Fibroblast of skin of scalp (primary cell): ENCODE data around the gene CPSF3.
"Not testable (repeated sequence)": the region's sequence is repeated elsewhere in the genome, so short reads cannot be mapped to it uniquely, and the experiment has no call there.

ENCODE experiments used
- DNase-seq: peaks from one replicate; pipeline ENCODE4 v3.0.0-alpha.2; 2013

CPSF3 gene

DNA sequence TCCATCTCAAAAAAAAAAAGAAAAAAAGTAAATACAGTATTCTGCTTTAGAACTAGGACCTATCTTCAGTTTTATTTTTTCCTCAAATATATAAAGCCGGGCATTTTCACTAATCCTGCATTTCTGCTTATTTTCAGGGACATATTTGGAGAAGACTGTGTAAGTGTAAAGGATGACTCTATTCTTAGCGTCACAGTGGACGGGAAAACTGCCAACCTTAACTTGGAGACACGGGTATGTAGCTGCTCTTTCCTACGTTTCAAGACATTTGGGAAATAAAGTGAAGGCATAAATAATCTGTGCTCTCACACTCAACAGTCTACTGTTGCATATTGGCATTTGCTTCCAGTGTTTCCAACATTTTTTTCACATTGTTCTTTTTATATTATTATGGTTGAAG lies 47.8 kb downstream of the CPSF3 start:
- no peak for DNase-seq

DNA sequence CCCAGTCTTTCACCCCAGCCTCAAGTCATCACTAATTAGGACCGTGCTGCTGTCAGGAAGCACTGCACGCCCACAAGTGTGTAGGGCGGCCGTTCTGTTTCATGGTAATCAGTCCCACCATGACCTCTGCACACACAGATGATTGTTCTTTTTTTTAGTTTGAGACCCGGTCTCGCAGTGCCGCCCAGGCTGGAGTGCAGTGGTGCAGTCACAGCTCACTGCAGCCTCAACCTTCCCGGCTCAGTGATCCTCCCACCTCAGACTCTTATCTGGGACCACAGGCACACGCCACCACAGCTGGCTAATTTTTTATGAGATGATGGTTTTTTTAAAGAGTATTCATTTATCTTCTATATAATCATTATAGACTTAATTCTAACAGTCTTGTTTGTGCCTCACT lies 49.1 kb downstream of the CPSF3 start:
- no peak for DNase-seq

DNA sequence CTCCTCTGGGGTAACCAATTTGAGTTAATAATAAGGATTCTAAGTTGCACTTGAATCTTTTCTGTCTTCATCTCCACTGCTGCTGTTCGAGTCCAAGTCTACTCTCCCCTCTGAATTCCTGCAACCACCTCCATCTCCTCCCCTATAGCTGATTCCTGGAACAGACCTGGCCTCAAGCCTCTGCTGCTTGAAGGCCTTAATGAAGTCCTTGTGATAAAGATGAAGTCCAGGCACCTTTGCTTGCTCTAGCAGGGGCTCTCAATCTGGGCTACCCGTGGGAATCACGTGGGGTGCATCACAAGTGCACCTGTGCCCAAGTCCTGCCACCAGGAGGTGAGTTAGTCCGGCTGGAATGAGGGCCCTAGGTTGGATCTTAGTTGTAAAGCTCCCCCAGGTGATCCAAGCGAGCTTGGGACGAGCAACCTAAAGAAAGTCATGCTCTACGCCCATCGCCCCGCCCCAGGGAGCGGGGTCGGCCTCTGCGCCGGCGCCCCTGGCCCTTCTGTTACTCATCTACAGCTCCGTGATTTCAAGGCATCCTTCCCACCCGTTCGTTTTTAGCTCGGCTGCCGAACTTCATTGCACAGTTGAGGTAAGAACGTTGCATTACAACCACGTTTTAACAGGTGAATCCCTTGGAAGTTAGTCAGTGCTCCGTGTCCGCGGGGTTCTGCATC lies 50.0 kb downstream of the CPSF3 start:
- no peak for DNase-seq

DNA sequence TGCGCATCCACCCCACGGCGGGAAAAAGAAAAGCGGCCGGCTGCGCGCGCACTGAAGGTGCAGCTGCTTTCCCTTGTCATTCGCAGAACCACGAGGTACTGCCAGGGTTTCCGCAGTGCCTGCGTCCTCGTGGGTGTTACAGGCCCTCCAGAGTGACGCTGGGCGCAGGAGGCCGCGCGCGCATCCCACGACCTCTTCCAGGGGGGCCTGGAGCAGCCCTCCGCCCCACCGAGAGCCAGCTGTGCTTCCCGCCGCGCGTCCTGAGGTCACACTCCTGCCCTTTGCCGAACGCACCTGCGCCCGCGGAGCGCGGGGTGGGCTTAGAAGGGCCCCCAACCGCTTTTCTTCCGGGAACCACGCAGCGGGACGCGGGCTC lies 50.5 kb downstream of the CPSF3 start:
- peak; percentile 21 for DNase-seq

DNA sequence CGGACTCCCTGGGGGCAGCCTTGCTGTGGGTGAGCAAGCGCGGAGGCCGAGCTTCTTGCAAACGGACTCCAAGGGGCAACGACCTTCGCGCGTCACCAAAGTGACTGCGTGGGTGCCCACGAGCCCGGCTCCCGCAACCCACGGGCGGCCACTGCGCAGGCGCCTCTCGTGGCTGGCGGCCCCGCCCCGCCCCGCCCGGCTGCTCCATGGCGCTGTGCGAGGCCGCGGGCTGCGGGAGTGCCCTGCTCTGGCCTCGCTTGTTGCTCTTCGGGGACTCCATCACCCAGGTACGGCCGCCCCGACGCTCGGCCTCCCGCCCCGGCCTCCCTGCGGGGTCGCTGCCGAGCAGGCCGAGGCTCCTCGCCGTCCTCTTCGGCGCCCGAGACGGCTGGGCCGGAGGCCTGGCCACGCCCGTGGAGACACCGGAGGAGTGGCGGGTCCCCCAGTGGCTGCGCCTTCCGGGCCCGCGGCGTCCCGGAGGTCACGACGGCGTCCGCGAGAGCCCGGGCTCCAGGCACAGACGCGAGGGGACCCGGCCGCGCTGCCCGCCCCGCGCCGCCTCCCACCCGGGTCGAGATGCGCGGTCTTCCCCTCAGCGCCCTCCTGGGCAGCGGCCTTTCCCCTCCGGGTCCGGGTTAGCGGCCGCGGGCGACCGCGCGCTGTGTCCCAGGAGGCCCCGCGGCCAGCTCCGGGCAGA lies 51.1 kb downstream of the CPSF3 start, which contains the start of gene IAH1:
Gene IAH1 (plus strand): TSS at position 191 of the 697 bp plus-strand sequence. CDS start 16 bp downstream, at position 207.
- DNase-seq, result peak; percentile 50

DNA sequence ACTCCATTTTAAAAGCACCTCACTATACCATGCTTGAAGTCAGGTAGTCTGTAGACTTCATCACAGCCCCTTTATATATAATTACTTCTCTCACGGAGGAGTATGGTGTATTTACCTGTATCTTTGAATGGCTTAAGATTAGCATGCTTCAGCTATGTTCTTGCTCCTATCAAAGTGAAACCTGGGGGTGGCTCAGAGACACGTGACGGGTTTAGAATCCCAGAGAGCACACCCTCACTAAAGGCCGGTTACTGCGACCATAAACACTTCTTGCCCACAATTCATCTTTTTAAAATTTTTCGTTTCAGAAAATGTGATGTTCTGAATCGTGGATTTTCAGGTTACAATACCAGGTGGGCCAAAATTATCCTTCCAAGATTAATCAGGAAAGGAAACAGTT lies 54.5 kb downstream of the CPSF3 start:
- no peak for DNase-seq

DNA sequence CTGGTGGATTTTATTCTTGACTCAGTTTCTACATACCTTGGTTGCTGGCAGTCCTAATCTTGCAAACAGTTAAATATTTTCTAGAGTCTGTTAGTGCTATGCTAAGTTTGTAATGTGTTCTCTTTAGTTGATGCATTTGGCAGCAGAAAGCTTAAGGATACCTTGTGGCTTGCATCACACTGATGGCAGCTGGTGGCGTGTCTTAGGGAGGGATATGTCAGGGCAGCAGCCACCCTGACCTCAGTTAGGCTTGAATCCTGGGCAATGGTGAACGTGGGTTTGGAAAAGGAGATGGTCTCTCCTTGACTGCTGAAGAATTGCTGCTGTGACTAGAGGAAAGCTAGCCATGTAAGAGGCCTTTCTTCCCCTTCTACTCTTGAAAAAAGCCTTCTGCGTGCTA lies 55.1 kb downstream of the CPSF3 start:
- DNase-seq, result no peak

DNA sequence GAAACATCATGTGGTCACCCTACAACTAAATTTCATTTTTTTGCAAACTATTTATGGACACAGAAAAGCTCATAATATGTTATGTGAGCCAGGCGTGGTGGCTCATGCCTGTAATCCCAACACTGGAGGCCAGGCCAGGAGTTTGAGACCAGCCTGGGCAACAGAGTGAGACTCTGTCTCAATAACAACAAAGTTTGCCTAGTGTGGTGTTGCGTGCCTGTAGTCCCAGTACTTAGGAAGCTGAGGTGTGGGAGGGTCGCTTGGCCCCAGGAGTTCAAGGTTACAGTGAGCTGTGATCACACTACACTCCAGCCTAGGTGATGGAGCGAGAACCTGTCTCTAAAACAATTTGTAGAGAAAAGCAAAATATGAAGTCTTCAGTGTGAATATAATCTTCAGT lies 56.7 kb downstream of the CPSF3 start:
- DNase-seq, result no peak

DNA sequence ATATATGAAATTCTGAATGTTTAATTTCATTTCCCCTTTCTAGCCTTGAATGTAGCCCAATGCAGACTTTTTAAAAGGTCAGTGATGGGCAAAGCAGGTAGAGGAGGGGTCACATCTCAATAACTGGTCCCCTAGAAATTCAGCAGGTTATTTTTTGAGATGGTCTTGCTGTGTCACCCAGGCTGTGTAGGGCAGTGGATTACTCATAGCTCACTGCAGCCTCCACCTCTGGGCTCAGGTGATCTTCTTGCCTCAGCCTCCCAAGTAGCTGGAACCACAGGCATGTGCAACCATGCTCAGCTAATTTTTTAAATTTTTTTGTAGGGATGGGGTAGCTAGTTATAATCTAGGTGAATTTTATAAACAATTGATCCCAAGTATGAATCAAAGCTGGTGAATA lies 59.7 kb downstream of the CPSF3 start:
- DNase-seq, result no peak

DNA sequence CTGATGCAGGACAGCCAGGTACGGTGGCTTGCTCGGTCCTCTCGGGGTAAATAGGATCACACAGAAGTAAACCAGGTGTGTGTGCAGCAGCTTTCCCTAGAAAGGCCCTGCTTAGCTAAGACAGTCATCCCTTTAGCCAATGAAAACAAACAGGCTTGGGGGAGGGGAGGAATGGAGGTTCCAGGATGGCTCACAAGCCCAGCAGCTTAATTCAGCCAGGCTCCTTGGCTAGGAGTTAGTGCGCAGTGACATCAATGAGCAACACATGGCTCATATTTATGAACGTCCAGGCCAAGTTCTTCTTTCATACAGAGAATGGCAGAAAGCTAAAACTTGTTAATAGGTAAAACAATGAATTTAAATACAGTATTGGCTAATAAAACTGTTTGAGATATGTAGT lies 61.1 kb downstream of the CPSF3 start:
- DNase-seq, result no peak

DNA sequence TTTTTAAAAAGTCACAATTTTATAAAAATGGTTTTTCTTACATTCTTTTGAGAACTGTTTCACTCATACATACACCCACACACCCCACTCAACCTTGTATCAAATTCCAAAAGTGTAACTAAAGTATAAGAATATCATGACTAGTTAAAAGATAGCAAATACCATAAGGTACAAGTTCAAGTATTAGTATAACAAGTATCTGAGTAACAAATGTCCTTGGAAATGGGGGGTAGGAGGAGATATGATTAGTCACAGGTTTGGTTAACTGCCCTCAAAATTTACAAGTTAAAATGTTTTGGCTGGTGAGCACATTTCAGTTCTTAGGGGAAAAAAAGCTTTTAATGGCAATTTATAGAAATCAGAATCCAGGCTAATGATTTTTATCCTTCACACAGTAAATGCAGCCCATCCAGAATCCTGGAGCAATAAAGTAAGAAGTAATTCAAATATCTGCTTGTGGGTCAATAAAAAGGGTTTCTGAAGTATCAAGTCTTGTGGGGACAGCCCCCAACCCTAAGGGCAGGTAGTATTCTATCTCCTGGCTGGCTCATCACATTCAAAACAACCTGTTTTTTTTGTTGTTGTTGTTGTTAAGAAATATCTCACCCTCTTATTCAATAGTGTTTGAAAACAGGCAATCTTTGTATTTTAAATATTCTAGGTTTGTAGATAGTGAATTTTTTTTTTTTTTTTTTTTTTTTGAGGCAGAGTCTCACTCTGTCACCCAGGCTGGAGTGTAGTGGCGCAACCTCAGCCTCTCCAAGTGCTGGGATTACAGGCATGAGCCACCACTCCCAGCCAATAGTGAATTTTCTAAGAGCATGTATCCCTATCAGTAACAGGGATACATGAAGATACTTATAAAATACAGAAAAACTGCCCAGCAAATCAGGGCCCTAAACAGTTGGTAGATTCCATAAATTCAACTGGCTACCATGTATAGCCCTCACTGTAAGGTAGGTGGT lies 65.4 kb downstream of the CPSF3 start:
- no peak for DNase-seq

DNA sequence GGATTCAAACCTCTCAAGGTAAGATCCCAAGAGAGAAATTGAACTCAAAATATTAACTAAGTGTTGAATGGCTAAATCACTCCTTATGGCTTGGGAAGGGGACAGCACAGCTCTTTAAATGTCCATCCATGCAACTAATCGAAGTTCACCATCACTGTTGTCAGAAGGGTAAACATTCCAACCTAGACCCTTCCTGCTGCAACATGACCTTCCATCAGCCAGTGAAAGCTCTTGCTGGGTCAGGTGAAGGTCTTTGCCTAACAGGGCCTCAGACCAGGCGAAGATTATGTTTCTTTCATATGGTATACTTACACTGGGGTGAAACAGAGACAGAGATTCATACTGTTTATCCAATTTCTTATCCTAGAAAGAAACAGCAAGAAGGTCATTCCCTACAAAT lies 67.3 kb downstream of the CPSF3 start:
- no peak for DNase-seq

DNA sequence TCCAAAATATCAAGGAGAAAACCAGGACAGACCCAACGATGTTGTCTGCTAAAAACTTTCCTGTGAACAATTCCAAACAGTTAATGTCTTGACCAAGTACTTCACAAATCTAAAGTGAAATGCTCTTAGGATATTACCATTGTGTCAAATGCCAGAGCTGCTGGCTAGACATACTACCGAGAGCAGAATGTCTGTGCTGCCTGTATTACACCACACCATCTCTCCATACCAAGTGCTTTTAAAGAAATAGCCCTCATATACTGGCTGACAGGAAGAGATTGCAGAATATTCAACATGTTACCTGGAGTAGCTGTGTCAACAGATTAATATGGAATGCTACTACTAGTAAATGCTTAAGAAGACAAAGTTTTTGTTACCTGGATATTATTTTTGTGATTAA lies 69.5 kb downstream of the CPSF3 start:
- DNase-seq, result no peak

DNA sequence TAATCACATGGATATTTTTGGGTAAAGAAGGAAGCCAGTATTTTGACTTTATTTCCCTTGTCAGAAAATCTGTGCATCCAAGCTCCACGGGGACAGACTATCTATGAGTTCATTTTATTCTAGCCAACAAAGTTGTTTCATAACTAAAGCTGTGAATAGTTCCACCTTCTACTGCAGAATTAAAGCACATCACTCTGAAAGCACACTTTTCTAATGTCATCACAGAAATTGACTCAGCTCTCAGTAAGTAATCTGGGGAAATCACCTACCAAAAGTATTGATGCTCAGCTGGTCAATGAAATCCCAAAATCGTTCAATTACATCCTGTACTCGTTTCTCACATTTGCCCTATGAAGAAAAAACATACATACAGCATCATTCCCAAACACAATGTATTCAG lies 70.0 kb downstream of the CPSF3 start:
- DNase-seq, result no peak

DNA sequence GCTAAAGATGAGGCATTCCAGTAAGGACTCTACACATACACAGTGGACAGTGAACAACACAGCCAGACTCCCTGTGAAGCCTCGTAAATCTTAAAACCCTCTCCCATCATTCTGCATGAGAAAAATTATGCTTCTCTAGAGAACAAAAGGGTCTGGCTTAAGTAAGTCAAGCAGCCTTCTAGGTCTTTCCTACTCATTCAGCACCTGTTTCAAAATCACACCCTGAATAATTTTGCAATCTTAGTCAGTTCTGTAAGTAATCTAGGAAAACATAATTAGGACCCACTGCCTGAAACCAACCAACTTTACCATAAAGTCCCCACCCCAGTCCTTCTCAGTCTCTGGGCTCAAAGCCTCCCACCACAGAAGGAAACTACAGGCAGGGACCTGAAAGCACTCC lies 70.6 kb downstream of the CPSF3 start:
- DNase-seq, result no peak

DNA sequence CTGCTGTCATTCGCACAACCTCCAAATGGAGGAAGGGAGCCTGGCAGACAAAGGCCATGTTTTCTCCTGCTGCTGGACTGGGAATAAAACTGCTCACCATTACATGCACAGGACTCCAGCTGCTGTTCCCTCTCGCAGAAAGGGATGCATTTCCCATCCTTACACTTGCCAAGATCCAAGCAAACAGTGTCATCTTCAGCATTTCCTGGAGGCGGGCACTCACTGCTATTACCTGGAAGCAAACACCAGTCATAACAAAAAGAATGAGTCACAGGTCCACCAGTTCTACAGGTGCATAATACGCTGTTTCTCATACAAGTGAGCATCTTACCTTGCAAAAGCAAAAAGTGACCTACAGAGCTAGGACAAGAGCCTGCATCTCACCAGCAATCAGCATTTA lies 73.6 kb downstream of the CPSF3 start:
- DNase-seq, result no peak

DNA sequence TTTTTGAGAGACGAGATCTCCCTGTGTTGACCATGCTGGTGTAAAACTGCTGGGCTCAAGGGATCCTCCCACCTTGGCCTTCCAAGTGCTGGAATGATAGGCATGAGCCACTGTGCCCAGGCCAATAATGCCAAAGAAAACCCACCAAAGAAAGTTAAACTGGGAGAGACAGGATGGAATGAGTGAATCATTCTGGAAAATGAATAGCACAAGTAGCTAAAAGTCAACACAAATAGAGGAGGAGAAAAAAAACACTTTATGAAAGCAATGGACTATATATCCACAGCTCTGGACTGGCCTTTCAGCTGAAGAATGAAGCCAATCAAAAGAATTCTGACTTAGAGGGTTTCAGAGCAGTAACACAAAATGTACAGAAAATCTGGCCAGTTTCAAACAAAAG lies 74.8 kb downstream of the CPSF3 start:
- peak; percentile 58 for DNase-seq

DNA sequence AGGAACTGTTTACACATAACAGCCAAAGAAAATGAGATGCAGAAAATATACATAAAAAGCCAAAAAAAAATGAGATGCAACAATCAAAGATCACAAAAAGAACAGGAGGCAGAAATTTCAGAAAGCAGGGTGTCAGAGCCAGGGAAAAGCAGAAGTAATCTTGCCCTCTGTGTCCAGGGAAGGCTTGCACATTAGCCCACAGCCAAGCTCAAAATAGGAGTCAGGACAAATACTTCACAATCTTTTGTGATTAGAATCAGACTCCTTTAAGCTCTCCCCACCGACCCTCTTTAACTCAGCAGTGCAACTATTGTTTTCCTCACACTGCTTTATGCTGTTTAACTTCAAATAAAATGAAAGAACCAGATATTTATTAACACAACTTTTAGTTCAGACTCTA lies 85.5 kb downstream of the CPSF3 start:
- DNase-seq, result no peak

DNA sequence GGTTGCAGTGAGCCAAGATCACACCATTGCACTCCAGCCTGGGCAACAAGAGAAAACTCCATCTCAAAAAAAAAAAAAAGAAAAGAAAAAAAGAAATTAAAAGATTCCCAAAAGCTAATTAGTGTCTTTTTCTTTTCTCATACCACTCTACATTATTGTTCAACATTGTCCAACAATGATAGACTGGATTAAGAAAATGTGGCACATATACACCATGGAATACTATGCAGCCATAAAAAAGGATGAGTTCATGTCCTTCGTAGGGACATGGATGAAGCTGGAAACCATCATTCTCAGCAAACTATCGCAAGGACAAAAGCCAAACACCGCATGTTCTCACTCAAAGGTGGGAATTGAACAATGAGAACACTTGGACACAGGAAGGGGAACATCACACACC lies 90.5 kb downstream of the CPSF3 start:
- DNase-seq, result not testable (repeated sequence)

DNA sequence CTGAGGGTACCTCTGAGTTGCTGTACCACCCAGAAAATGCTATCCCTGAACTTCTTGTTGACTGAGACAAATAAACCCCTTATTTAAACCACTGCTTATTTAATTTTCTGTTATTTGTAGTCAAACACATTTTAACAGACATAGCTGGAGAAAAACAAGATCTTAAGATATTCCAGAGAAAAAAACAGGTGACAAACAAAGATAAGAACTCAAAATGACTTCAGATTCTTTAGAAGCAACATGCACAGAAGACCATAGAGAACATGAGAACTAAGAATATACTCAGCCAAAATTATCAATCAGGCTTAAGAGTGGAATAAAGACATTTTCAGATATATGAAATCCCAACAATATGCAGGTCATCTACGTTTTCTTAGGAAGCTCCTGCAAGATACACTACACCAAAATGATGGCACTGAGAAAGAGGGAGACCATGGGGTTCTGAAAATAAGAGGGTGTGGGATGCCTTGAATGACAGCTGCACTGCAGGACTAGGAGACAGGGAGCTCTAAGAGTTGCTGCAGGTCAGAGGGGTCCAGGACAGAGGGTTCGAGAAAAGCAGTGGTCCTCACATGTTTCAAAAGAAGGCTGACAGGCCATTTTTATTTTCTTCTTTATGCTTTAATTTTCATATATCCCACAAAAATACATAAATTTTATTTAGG lies 93.8 kb downstream of the CPSF3 start:
- no peak for DNase-seq

DNA sequence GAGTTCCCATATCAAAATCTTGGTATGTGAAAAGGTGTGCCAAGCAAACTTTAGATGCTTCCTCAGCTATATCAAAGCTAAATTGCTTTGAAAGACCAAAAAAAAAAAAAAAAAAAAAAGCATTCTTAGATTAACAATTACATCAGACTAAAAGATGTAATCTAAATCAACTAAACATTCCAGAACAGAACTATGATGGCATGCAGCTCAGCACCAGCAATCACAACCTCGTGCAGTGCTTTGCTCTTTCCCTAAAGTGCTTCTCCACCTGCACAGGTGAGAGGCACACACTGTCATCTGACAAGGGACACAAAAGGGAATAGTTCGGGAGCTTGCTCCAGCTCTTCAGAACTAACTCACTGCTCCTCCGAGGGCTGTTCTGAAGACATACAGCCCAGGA lies 94.7 kb downstream of the CPSF3 start:
- no peak for DNase-seq

DNA sequence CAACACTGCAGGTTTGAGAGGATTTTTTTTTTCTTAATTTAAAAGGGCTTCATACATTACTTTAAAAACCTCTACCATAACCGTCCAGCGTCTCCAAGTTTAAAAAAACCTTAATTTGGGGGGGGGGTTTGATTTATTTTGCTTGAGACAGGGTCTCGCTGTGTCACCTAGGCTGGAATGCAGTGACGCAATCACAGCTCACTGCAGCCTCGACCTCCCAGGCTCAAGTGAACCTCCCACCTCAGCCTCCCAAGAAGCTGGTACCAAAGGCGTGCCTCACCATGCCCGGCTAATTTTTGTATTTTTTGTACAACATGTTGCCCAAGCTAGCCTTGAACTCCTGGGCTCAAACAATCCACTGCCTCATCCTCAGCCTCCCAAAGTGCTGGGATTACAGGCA lies 95.3 kb downstream of the CPSF3 start:
- no peak for DNase-seq

DNA sequence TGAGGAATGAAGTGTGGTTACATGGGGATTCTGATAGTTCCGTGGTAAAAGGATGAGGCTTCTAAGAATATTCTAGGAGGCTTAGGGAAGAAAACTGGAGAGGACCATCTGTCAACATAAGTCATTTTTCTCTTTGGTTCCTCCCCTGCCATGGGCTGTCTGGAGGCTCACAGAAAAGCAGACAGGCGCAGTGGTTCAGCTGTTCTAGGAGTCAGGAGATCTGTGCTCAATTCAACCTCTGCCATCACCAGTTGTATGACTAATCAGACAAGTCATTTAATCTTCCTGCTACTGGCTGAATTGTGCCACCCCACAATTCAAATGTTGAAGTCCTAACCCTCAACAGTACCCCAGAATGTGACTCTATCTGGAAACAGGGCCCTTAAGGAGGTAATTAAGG lies 95.8 kb downstream of the CPSF3 start:
- no peak for DNase-seq
